T-helper 1 cell treated with Interleukin-12 subunit alpha and Interleukin-12 subunit beta and Interleukin-4 antibody, amounts not matched to agents 30 μg/mL and 1 μg/mL, for 36 hours (primary cell): ENCODE results near the gene CEP68.
"Not testable (repeated sequence)": the region's sequence is repeated elsewhere in the genome, so short reads cannot be mapped to it uniquely, and the experiment has no call there.

Experiments
- H3K27ac Mint-ChIP-seq: one replicate; pipeline ENCODE4 v1.8.0; 2021; ENCODE audit warnings: mild to moderate bottlenecking, mixed read lengths
- H3K27me3 Mint-ChIP-seq: one replicate; pipeline ENCODE4 v1.8.0; 2021; ENCODE audit warnings: low read depth, mixed read lengths
- H3K36me3 Mint-ChIP-seq: one replicate; pipeline ENCODE4 v1.8.0; 2021; ENCODE audit warnings: low read depth, mixed read lengths
- H3K4me1 Mint-ChIP-seq: one replicate; pipeline ENCODE4 v1.8.0; 2021; ENCODE audit warnings: low read depth, mixed read lengths
- H3K4me3 Mint-ChIP-seq: one replicate; pipeline ENCODE4 v1.8.0; 2021; ENCODE audit warnings: mild to moderate bottlenecking, moderate library complexity, mixed read lengths
- H3K9me3 Mint-ChIP-seq: one replicate; pipeline ENCODE4 v1.8.0; 2021; ENCODE audit warnings: mixed read lengths

Gene CEP68

GRCh38 chr2:65108780-65109179, 52.6 kb downstream of the CEP68 start:
- Mint-ChIP-seq H3K27me3 (no peaks in the 10 kb centered on the region), H3K36me3 (peaks cover 11% of the 10 kb centered on the region), H3K4me1 (peaks cover 13% of the 10 kb centered on the region), H3K27ac (no peak overlapping the region), H3K4me3 (no peak overlapping the region), H3K9me3 (no peaks in the 10 kb centered on the region)

- Mint-ChIP-seq H3K4me1 (peaks cover 14% of the 10 kb centered on the region), H3K27ac (no peak overlapping the region), H3K27me3 (no peaks in the 10 kb centered on the region)
Measured at GRCh38 chr2:65112633-65113032, 56.4 kb downstream of the CEP68 start.

GRCh38 chr2:65113229-65113628, 57.0 kb downstream of the CEP68 start:
- H3K4me1 Mint-ChIP-seq: peaks cover 17% of the 10 kb centered on the region
- H3K36me3 Mint-ChIP-seq: no peaks in the 10 kb centered on the region
- H3K4me3 Mint-ChIP-seq: no peak overlapping the region
- no peak overlapping the region for H3K27ac Mint-ChIP-seq
- H3K9me3 Mint-ChIP-seq: no peaks in the 10 kb centered on the region
- H3K27me3 Mint-ChIP-seq: no peaks in the 10 kb centered on the region

More at GRCh38 chr2:65112633-65113032, 56.4 kb downstream of the CEP68 start:
- no peaks in the 10 kb centered on the region for H3K9me3 Mint-ChIP-seq
- H3K36me3 Mint-ChIP-seq: no peaks in the 10 kb centered on the region
- no peak overlapping the region for H3K4me3 Mint-ChIP-seq

GRCh38 chr2:65113816-65114215, 57.6 kb downstream of the CEP68 start:
- Mint-ChIP-seq H3K9me3 (no peaks in the 10 kb centered on the region), H3K27me3 (no peaks in the 10 kb centered on the region), H3K27ac (no peak overlapping the region), H3K4me1 (peaks cover 17% of the 10 kb centered on the region), H3K4me3 (no peak overlapping the region), H3K36me3 (no peaks in the 10 kb centered on the region)

- no peaks in the 10 kb centered on the region for H3K27me3 Mint-ChIP-seq
- no peak overlapping the region for H3K27ac Mint-ChIP-seq
- no peaks in the 10 kb centered on the region for H3K36me3 Mint-ChIP-seq
- H3K9me3 Mint-ChIP-seq: no peaks in the 10 kb centered on the region
- H3K4me3 Mint-ChIP-seq: no peak overlapping the region
- peaks cover 19% of the 10 kb centered on the region for H3K4me1 Mint-ChIP-seq
Measured at GRCh38 chr2:65114921-65115320, 58.7 kb downstream of the CEP68 start.

GRCh38 chr2:65116645-65117044, 60.4 kb downstream of the CEP68 start:
- peaks cover 24% of the 10 kb centered on the region for H3K4me1 Mint-ChIP-seq
- peaks cover 3% of the 10 kb centered on the region for H3K36me3 Mint-ChIP-seq
- H3K9me3 Mint-ChIP-seq: no peaks in the 10 kb centered on the region
- no peaks in the 10 kb centered on the region for H3K27me3 Mint-ChIP-seq
- no peak overlapping the region for H3K4me3 Mint-ChIP-seq
- H3K27ac Mint-ChIP-seq: no peak overlapping the region

GRCh38 chr2:65120990-65121693, 64.9 kb downstream of the CEP68 start:
- Mint-ChIP-seq H3K27ac (no peak overlapping the region), H3K36me3 (peaks cover 3% of the 10 kb centered on the region), H3K27me3 (no peaks in the 10 kb centered on the region), H3K4me3 (no peak overlapping the region), H3K4me1 (peaks cover 20% of the 10 kb centered on the region), H3K9me3 (no peaks in the 10 kb centered on the region)

GRCh38 chr2:65122313-65122712, 66.1 kb downstream of the CEP68 start:
- Mint-ChIP-seq H3K27ac (no peak overlapping the region), H3K36me3 (peaks cover 3% of the 10 kb centered on the region), H3K9me3 (no peaks in the 10 kb centered on the region), H3K27me3 (no peaks in the 10 kb centered on the region), H3K4me3 (no peak overlapping the region), H3K4me1 (peaks cover 21% of the 10 kb centered on the region)

- H3K27me3 Mint-ChIP-seq, H3K4me3 Mint-ChIP-seq, H3K9me3 Mint-ChIP-seq, H3K36me3 Mint-ChIP-seq, H3K27ac Mint-ChIP-seq: not testable (repeated sequence)
- H3K4me1 Mint-ChIP-seq: peaks cover 26% of the 10 kb centered on the region
Measured at GRCh38 chr2:65125457-65125856, 69.2 kb downstream of the CEP68 start.

- no peaks in the 10 kb centered on the region for H3K9me3 Mint-ChIP-seq
- H3K36me3 Mint-ChIP-seq: peaks cover 3% of the 10 kb centered on the region
- peak overlapping the region; percentile 99 for H3K27ac Mint-ChIP-seq
- peak overlapping the region; percentile 99 for H3K4me3 Mint-ChIP-seq
- H3K4me1 Mint-ChIP-seq: peaks cover 23% of the 10 kb centered on the region
- peaks cover 9% of the 10 kb centered on the region for H3K27me3 Mint-ChIP-seq
Measured at GRCh38 chr2:65128297-65129190, 72.3 kb downstream of the CEP68 start.

GRCh38 chr2:65129286-65129825, 73.1 kb downstream of the CEP68 start:
- H3K27ac Mint-ChIP-seq: peak overlapping the region; percentile 99
- H3K4me1 Mint-ChIP-seq: peaks cover 23% of the 10 kb centered on the region

GRCh38 chr2:65129826-65130663, 73.8 kb downstream of the CEP68 start, which contains the start of gene RAB1A:
RAB1A (minus strand) TSS chr2:65130106; CDS start chr2:65129915, 191 bp downstream.
- H3K4me1 Mint-ChIP-seq: peaks cover 21% of the 10 kb centered on the region
- H3K9me3 Mint-ChIP-seq: no peaks in the 10 kb centered on the region
- H3K27me3 Mint-ChIP-seq: peaks cover 9% of the 10 kb centered on the region
- H3K36me3 Mint-ChIP-seq: peaks cover 3% of the 10 kb centered on the region
- peak within 1 kb of the TSS; percentile 99 for H3K27ac Mint-ChIP-seq
- H3K4me3 Mint-ChIP-seq: peak within 1 kb of the TSS; percentile 99

More at GRCh38 chr2:65129286-65129825, 73.1 kb downstream of the CEP68 start:
- Mint-ChIP-seq H3K36me3 (peaks cover 3% of the 10 kb centered on the region), H3K4me3 (peak overlapping the region; percentile 99), H3K27me3 (peaks cover 9% of the 10 kb centered on the region), H3K9me3 (no peaks in the 10 kb centered on the region)

GRCh38 chr2:65130664-65131175, 74.5 kb downstream of the CEP68 start:
- peak overlapping the region; percentile 99 for H3K4me3 Mint-ChIP-seq
- H3K9me3 Mint-ChIP-seq: no peaks in the 10 kb centered on the region

GRCh38 chr2:65132930-65133329, 76.7 kb downstream of the CEP68 start:
- H3K9me3 Mint-ChIP-seq, H3K4me3 Mint-ChIP-seq, H3K27me3 Mint-ChIP-seq, H3K27ac Mint-ChIP-seq, H3K36me3 Mint-ChIP-seq: not testable (repeated sequence)
- peaks cover 14% of the 10 kb centered on the region for H3K4me1 Mint-ChIP-seq

More at GRCh38 chr2:65130664-65131175, 74.5 kb downstream of the CEP68 start:
- Mint-ChIP-seq H3K36me3 (peaks cover 3% of the 10 kb centered on the region), H3K27ac (peak overlapping the region; percentile 99), H3K27me3 (peaks cover 9% of the 10 kb centered on the region), H3K4me1 (peaks cover 21% of the 10 kb centered on the region)
